ENCODE measurements around the gene SH3BGR.
A peak's percentile ranks its signal among the peaks of the same experiment; 100 is the strongest.

The SH3BGR gene

GRCh38 chr21:39456665-39457064 lies 4.9 kb downstream of the SH3BGR start:
- DNase-seq (ENCODE audit: low read depth): no peak

GRCh38 chr21:39461419-39461818 lies 9.6 kb downstream of the SH3BGR start:
- DNase-seq (ENCODE audit: low read depth): no peak

GRCh38 chr21:39463308-39463707 lies 11.5 kb downstream of the SH3BGR start:
- DNase-seq (ENCODE audit: low read depth): no peak

- DNase-seq (ENCODE audit: low read depth): no peak
These were observed 14.8 kb downstream of the SH3BGR start for GRCh38 chr21:39466584-39466983.

GRCh38 chr21:39467746-39468145 lies 16.0 kb downstream of the SH3BGR start:
- no peak for DNase-seq (ENCODE audit: low read depth)

GRCh38 chr21:39468559-39468958 lies 16.8 kb downstream of the SH3BGR start:
- no peak for DNase-seq (ENCODE audit: low read depth)

GRCh38 chr21:39471598-39471997 lies 19.8 kb downstream of the SH3BGR start:
- no peak for DNase-seq (ENCODE audit: low read depth)

- DNase-seq (ENCODE audit: low read depth): no peak
These were observed 21.0 kb downstream of the SH3BGR start for GRCh38 chr21:39472786-39473185.

- DNase-seq (ENCODE audit: low read depth): no peak
These were observed 22.8 kb downstream of the SH3BGR start for GRCh38 chr21:39474611-39475010.

- no peak for DNase-seq (ENCODE audit: low read depth)
These were observed 27.5 kb downstream of the SH3BGR start for GRCh38 chr21:39479164-39479813.

- DNase-seq (ENCODE audit: low read depth): no peak
These were observed 28.0 kb downstream of the SH3BGR start for GRCh38 chr21:39479814-39480182.

- no peak for DNase-seq (ENCODE audit: low read depth)
These were observed 28.5 kb downstream of the SH3BGR start for GRCh38 chr21:39480271-39480670.

- no peak for DNase-seq (ENCODE audit: low read depth)
These were observed 30.1 kb downstream of the SH3BGR start for GRCh38 chr21:39481886-39482285.

GRCh38 chr21:39483917-39484316 lies 32.1 kb downstream of the SH3BGR start:
- DNase-seq (ENCODE audit: low read depth): peak; percentile 51

- no peak for DNase-seq (ENCODE audit: low read depth)
These were observed 33.0 kb downstream of the SH3BGR start for GRCh38 chr21:39484711-39485276.

- no peak for DNase-seq (ENCODE audit: low read depth)
These were observed 37.7 kb downstream of the SH3BGR start for GRCh38 chr21:39489380-39489924.

GRCh38 chr21:39499156-39499555 lies 47.4 kb downstream of the SH3BGR start:
- no peak for DNase-seq (ENCODE audit: low read depth)

GRCh38 chr21:39502631-39503030 lies 50.9 kb downstream of the SH3BGR start:
- no peak for DNase-seq (ENCODE audit: low read depth)

- no peak for DNase-seq (ENCODE audit: low read depth)
These were observed 51.5 kb downstream of the SH3BGR start for GRCh38 chr21:39503123-39503762.

- no peak for DNase-seq (ENCODE audit: low read depth)
These were observed 52.5 kb downstream of the SH3BGR start for GRCh38 chr21:39504230-39504629.

GRCh38 chr21:39510240-39510639 lies 58.5 kb downstream of the SH3BGR start:
- no peak for DNase-seq (ENCODE audit: low read depth)

- DNase-seq (ENCODE audit: low read depth): no peak
These were observed 59.3 kb downstream of the SH3BGR start for GRCh38 chr21:39511102-39511501.

GRCh38 chr21:39513735-39514134 lies 62.0 kb downstream of the SH3BGR start:
- DNase-seq (ENCODE audit: low read depth): no peak
